Cardiac muscle cell (in vitro differentiated cells and primary cell): ENCODE data around the gene SOX6. TPM values are rescaled to one million over a fixed set of nuclear protein-coding genes. Genes with fewer than 3 reads are reported as not detected.

Experiments
- DNase-seq, 2 donors: peaks; one replicate each; pipeline versions ENCODE4 v3.0.0 to v3.0.0-alpha.2; 2010 to 2017; ENCODE audit warnings: low read depth in 1 of 2, low spot score in 1 of 2
- H3K27ac ChIP-seq: fragments of 200-600 bp; sonication (generic); 2 replicates; pipeline ENCODE4 v1.5.1; 2016
- H3K27me3 ChIP-seq: fragments of 200-600 bp; sonication (generic); 2 replicates; pipeline ENCODE4 v1.6.0; 2016; ENCODE audit warnings: control low read depth
- H3K36me3 ChIP-seq: fragments of 200-600 bp; sonication (generic); 2 replicates; pipeline ENCODE4 v1.5.1; 2016; ENCODE audit warnings: control low read depth
- H3K4me1 ChIP-seq: fragments of 200-600 bp; sonication (generic); 2 replicates; pipeline ENCODE4 v1.8.1; 2017; ENCODE audit warnings: low read depth, mild to moderate bottlenecking, mixed run types
- H3K4me3 ChIP-seq: fragments of 200-600 bp; sonication (generic); 2 replicates; pipeline ENCODE4 v1.5.1; 2016; ENCODE audit warnings: mild to moderate bottlenecking
- H3K9me3 ChIP-seq: fragments of 200-600 bp; sonication (generic); 2 replicates; pipeline ENCODE4 v1.5.1; 2017; ENCODE audit warnings: low read depth, mild to moderate bottlenecking, control low read depth
- CTCF ChIP-seq: IDR thresholded peaks from 2 replicates; pipeline ENCODE4 v1.5.1; 2012; ENCODE audit warnings: low read depth, mild to moderate bottlenecking, low read length
- polyA plus RNA-seq: library from polyadenylated mRNA; unstranded; fragments of >200 nt; fragmentation: Nextera tagmentation; extraction: Ambion mirVana; gene quantifications from 2 replicates; pipeline ENCODE4 v1.2.1, GENCODE V29; 2016
- total RNA-seq: library from RNA; depleted of rRNA; stranded (reverse); fragments of >200 nt; gene quantifications from 2 replicates; pipeline ENCODE4 v1.2.3, GENCODE V29; 2016

The SOX6 gene
- total and polyA plus RNA-seq, 2 experiments from 2014 or later: 7.0 to 9.6 TPM

DNA sequence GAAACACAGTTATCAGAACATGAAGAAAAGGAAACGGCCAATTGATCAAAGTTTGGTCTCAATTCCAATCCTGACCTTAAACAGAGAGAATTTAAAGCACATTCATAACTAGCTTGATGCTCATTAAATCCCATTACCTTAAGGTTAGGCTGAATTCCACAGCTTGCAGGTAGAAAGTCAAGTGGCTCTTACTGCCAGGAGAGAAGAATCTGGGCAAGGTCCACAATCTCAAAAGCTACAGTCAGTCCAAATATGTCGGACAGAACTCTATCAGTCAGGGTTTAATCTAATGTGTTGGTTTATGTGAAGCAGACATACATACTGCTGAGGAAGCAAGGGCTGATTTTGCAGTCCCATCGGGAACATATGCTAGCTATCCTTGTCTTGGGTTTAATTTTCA lies 348.8 kb downstream of the SOX6 start:
- no peak overlapping the region for H3K27ac ChIP-seq
- TF ChIP-seq CTCF: no peak
- no peaks in the 10 kb centered on the region for H3K27me3 ChIP-seq
- no peak for DNase-seq
- no peak overlapping the region for H3K4me3 ChIP-seq
- H3K36me3 ChIP-seq: no peaks in the 10 kb centered on the region
- H3K4me1 ChIP-seq: peaks cover 6% of the 10 kb centered on the region
- H3K9me3 ChIP-seq: no peaks in the 10 kb centered on the region

DNA sequence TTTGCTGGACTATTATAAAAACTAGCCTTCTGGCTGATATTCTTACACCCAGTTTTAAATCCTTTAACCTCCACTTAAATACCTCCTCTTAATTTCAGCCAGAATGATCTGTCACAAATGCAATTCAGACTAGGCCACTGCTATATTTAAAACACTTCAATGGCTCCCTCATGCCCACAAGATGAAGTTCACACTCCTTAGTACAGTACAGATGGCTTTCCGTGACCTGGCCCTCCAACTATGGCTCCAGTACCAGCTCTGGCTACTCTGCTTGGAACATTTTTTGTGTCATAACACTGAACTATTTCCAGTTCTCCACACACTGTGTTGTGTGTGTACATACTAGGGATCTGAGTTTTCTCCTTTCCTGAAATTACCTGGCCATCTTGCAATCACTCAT lies 353.4 kb downstream of the SOX6 start:
- Histone ChIP-seq H3K9me3 (no peaks in the 10 kb centered on the region), H3K36me3 (no peaks in the 10 kb centered on the region), H3K4me1 (peaks cover 6% of the 10 kb centered on the region), H3K27ac (no peak overlapping the region), H3K4me3 (no peak overlapping the region), H3K27me3 (no peaks in the 10 kb centered on the region)
- TF ChIP-seq CTCF: no peak
- DNase-seq: no peak

- peak; percentile 10 for TF ChIP-seq CTCF
- Histone ChIP-seq H3K27me3 (no peaks in the 10 kb centered on the region), H3K4me3 (no peak overlapping the region), H3K4me1 (peaks cover 6% of the 10 kb centered on the region), H3K27ac (no peak overlapping the region), H3K36me3 (no peaks in the 10 kb centered on the region), H3K9me3 (no peaks in the 10 kb centered on the region)
- DNase-seq: peak in 1 of 2 donors; percentile 94
Observed at GRCh38 chr11:16001899-16002426, 354.4 kb downstream of the SOX6 start.

DNA sequence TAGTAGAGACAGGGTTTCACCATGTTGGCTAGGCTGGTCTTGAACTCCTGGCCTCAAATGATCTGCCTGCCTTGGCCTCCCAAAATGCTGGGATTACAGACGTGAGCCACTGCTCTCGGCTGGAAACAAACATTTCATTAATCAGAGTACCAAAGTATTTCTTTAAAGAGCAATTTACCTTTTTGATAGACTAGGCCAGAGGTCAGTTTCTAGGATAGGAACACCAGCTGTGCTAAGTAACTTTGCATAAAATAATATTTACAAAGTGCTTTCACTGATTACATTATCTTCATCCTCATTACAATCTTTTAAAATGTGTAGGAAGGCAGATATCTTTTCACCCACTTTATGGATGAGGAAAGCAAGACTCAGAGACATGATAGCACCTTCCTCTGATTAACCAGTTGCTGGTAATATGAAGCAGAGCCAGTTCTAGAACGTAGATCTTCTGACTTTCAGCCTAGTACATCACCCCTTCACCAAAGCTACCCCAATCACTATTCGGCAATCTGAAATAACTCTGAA lies 355.2 kb downstream of the SOX6 start:
- Histone ChIP-seq H3K27me3 (peaks cover 4% of the 10 kb centered on the region), H3K27ac (no peak overlapping the region), H3K36me3 (no peaks in the 10 kb centered on the region), H3K4me3 (no peak overlapping the region), H3K4me1 (peaks cover 6% of the 10 kb centered on the region), H3K9me3 (no peaks in the 10 kb centered on the region)
- no peak for DNase-seq
- TF ChIP-seq CTCF: no peak

DNA sequence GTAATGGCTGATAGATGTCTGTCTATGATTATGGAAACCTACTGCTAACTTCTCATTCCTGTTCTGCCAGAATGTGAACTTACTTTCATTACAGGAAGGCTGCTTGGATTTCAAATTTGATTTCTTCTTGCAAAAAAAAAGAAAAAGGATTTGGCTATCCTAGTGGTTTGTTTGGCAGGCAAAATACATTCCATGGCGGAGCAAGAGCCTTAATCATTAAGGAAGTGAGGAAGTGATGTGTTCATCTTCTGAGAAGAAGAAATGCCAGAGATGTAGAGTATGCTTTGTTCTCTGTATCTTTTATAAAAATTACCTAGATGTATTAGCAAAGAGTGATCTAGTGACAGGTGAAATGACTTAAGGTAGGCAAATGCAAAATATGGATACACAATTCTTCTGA lies 356.3 kb downstream of the SOX6 start:
- Histone ChIP-seq H3K27me3 (peaks cover 9% of the 10 kb centered on the region), H3K36me3 (no peaks in the 10 kb centered on the region), H3K4me1 (peaks cover 6% of the 10 kb centered on the region), H3K27ac (no peak overlapping the region), H3K9me3 (no peaks in the 10 kb centered on the region), H3K4me3 (no peak overlapping the region)
- peak in 1 of 2 donors; percentile 85 for DNase-seq
- TF ChIP-seq CTCF: no peak
